Measurements from ENCODE around the gene OPTN. TPM values are rescaled to one million over a fixed set of nuclear protein-coding genes. Genes with fewer than 3 reads are reported as not detected.
A peak's percentile ranks its signal among the peaks of the same experiment; 100 is the strongest.
"Not testable (repeated sequence)": the region's sequence is repeated elsewhere in the genome, so short reads cannot be mapped to it uniquely, and the experiment has no call there.

Gene OPTN
- polyA plus RNA-seq (2013, experiment 1 of 2; ENCODE audit: insufficient read length): 108 TPM
- 102 TPM for polyA plus RNA-seq (2013, experiment 2 of 2; ENCODE audit: insufficient read length)

DNA sequence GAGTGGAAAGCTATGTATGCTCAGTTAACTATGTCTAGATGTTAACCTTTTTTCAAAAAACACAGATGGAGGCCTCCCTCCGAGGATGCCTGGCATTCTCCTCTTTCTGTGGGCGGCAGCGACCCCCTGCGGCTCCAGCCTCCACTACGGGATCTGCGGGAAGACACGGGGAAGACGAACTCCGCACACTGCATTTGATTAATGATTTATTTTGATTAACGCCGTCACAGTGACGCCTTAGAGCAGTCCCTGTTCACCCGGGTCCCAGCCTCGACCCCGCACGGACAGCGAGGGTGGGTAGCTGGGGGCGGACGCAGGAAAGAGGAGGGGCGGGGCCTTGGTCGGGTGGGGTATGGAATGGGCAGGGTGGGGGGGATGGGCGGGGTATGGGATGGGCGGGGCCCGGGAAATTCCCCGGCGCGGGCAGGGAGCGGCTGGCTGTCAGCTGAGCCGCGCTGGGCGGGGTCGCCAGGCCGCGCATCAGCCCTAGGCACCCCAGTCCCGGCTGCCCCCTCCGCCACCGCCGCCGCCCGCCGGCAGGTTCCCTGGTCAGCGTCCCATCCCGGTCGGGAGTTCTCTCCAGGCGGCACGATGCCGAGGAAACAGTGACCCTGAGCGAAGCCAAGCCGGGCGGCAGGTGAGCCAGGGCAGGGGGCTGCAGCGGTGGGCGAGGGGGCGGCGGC lies at the start of gene OPTN:
Gene OPTN (plus strand): TSS at position 498 of the 683 bp plus-strand sequence. CDS start 8,960 bp downstream, outside the sequence.
- peak; percentile 83 for DNase-seq

DNA sequence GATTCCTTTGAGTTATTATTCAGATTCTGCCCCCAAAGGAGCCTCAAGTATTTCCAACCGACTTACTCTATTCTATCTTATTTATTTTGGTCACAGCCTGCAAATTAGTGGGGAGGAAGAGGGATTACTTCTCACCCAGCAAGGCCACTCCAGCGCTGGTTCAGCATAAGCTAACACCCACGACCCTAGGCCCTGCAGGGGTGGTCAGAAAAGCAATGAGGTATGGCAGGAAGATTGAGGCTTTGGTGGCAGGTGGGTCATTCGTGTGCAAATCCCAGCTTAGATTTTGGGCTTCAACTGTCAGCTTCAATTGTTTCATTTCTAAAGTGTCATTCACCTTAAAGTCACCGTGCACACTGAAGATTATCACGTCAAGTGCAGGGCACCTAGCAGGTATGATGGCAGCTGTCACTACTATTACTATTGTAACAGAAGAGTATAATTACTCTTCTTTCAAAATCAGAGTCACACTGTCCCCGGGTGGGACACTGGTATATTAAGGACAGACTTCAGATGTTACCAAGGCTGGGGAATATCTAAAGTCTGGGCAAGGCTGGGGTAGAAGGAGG lies 48.8 kb upstream of the OPTN start:
- no peak for DNase-seq

DNA sequence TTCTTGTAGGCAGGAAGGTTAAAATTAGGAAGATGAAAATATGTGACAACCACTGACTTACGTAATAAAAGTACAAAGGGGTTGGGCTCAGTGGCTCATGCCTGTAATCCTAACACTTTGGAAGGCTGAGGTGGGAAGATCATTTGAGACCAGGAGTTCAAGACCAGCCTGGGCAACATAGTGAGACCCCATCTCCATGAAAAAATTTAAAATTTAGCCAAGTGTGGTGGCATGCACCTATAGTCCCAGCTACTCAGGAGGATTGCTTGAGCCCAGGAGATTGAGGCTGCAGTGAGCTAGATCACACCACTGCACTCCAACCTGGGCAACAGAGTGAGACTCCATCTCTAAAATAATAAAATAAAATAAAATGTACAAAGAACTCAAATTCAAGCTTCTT lies 46.8 kb upstream of the OPTN start:
- DNase-seq: not testable (repeated sequence)

GRCh38 chr10:13053794-13054462 lies 46.0 kb upstream of the OPTN start:
- DNase-seq: no peak

DNA sequence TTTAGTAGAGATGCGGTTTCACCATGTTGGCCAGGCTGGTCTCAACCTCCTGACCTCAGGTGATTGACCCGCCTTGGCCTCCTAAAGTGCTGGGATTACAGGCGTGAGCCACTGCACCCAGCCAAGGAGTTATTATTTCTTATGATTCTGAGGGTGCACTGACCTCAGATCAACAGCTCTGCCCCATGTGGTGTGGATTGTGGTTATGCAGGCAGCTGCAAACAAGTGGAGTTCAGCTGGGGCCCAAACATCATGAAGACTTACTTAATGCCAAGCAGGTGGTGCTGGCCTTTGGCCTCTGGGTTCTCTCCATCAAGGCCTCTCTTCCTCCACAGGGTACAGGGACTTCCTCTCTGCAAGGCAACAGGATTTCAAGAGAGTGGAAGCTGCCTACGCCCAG lies 45.1 kb upstream of the OPTN start:
- DNase-seq: no peak

DNA sequence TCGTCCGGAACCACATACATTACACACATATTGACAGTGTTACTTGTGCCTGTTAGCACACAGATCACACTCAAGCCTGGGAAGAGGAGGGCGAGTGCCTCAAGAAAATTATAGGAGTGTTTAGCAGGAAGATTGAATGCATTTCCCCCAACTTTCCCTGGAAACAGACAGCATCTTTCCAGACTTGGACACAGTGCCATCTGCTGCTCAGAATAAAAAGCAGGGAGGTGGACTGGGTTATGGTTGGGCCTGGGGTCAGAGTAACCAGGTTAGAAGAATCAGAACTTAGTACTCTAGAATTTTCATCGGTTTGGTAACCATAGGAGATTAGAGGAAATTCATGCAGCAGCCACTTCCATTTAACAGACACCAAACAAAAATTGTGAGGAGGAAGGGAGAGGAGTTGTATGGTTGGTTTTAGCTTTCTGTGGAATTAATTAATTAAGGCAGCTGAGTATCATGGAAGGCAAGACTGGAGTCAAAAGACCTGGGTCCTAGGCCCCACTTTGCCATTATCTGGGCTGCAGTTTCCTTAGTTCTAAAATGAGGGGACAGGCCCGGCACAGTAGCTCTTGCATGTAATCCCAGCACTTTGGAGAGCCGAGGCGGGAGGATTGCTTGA lies 43.4 kb upstream of the OPTN start:
- DNase-seq: peak; percentile 32

- DNase-seq: no peak
Observed at GRCh38 chr10:13062803-13063202, 37.2 kb upstream of the OPTN start.

- no peak for DNase-seq
Observed at GRCh38 chr10:13066527-13066926, 33.4 kb upstream of the OPTN start.

GRCh38 chr10:13067431-13067830 lies 32.5 kb upstream of the OPTN start:
- DNase-seq: no peak

DNA sequence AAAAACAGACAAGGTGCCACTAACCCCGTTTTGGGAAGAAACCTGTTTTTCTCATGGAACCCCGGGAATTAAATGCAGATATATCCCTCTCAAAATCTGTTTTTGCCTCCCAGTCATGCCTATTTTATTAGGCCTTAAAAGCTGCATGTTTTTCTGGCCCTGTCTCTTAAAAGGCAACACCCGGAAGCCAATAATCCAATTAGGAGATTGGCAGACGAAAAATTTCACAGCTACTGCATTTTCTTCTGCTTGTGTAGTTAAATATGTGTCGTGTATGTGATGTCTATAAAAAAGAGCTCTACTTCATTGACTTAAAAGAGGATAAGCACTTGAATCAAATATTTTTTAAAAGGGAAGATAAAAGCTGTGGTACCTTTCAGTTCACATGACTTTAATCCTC lies 31.9 kb upstream of the OPTN start:
- no peak for DNase-seq

- DNase-seq: no peak
Observed at GRCh38 chr10:13068484-13068883, 31.5 kb upstream of the OPTN start.

DNA sequence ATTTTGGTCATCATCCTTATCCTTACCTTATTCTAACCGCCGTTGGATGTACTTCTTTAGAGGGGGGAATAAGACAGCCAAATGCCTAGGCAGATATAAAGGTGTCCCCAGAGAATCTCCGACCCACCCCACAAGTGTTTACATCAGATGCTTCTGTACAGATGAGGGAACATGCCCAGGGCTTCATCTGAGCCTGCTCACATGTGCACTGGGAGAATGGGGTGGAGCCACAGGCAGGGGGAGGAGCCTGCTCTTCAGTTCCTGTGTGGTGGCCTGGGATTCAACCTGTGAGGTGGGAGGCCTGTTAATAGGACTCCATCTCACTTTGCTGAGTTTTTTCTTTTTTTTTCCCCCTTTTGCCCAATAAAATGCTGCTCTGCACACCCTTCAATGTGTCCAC lies 27.6 kb upstream of the OPTN start:
- DNase-seq: no peak

DNA sequence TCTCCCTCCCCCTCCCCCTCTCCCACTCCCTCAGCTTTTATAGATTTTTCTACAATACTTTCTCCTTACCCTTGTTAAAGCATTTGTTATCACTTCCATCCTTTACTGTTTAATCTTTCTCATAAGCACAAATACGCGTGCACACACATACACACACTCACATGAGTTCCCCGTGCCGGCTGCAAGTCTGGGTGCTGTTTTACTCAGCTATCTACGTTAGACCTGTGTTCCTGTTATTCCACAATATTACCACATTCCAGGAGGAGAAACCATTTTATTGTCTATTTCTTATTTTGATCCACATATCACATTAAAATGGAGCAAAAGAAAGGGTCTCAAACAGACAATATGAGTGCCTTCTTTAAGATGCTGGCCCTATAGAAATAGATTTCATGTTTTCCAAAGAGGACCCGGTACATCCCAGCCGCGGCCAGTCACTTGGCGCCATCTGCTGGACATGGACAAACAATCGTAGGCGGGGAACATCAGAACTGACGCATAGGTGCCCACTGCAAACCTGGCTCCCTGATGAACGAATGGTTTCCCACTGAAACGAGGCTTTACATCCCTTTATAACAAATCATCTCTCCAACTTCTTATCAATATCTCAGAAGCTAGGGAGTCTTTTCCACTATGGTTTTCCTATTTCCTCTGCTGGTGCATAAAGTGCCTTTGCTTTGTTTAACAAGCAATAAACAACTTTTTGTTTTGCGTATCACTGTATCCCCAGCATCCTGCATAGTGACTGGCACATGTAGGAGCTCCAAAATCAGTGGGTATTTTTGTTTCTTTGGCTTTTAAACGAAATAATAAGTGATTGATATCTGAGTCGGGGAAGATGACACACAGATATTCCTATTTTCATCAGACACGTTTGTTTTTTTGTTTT lies 25.2 kb upstream of the OPTN start:
- peak; percentile 52 for DNase-seq

- DNase-seq: no peak
Observed at GRCh38 chr10:13078912-13079775, 20.8 kb upstream of the OPTN start.

DNA sequence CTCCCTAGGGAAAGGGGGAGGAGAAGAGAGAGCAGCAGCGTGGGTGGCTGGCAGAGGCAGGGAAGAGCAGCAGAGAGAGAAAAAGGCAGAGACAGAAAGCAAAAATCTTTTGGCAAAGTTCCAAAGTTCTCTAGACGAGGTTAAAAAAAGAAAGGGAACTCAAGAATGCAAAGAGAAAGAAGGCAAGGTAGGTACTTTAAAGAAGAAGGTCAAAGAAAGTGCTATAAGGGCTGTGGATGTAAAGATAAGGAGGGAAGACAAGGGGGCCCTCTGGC lies 20.2 kb upstream of the OPTN start:
- no peak for DNase-seq

DNA sequence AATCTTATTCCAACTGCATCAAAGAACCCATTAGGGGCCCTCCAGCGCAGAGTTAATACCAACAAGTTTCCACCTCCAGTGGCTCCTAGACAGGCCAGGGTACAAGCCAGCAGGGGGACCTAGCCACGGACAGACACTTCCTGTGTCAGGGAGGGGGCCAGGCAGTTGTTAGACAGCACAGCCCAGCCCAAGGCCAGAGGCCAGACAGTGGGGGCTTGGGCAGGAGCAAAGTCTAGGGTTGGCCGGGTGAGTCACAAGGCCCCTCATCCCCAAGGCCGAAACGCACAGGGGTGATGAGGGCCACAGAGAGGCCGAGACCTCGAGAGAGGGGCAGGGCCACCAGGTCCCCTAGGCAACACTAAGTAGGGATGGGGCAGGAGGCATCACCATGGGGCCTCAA lies 19.3 kb upstream of the OPTN start:
- DNase-seq: no peak

DNA sequence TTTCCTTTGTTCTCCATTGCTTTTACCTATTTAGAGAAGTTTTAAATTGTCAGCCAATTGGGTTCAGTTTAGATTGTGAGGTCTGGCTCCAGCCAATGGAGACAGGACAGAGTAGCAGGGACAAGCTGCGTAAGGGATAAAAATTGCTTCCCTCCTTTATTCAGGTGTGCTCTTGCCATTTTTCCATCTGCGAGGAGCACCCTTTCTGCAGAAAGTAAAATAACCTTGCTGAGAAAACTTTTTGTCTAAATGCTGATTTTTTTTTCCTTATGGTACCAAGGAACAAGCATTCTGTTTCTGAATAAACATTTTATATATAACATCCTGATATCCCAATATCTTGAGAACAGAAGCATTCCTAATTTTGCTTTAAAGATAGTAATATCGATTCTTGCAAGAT lies 16.3 kb upstream of the OPTN start:
- not testable (repeated sequence) for DNase-seq

DNA sequence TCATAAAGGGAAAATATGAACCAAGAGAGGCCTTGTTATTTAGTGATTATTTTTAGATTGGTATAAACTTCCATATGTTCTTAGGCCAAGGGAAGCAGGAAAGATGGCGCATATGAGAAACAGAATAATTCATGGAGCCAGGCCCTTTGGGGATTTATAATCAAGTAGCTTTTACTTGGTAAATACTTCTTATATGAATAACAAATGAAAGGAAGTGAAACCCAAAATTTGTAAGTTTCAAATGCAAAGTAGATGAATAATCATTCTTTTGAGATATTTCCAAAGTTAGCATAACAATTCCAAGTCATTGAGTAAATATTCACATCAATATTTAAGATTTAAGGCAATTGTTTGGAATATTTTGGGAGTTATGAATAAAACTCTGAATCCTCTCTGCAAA lies 13.9 kb upstream of the OPTN start:
- DNase-seq: peak; percentile 53

GRCh38 chr10:13087601-13087985 lies 12.4 kb upstream of the OPTN start:
- no peak for DNase-seq

- DNase-seq: peak; percentile 80
Observed at GRCh38 chr10:13087986-13088618, 11.9 kb upstream of the OPTN start.

- DNase-seq: no peak
Observed at GRCh38 chr10:13089345-13089744, 10.6 kb upstream of the OPTN start.

Data from fibroblast of skin of abdomen (primary cell).